HepG2 (cell line): ENCODE data around the gene PMVK. TPM values are rescaled to one million over a fixed set of nuclear protein-coding genes. Genes with fewer than 3 reads are reported as not detected.

Experiments used
- BCLAF1 ChIP-seq: fragments of 450-650 bp; IDR thresholded peaks from 2 replicates; pipeline ENCODE4 v1.6.1; 2017; ENCODE audit warnings: mild to moderate bottlenecking
- CHD4 ChIP-seq: fragments of 200-600 bp; sonication (generic); IDR thresholded peaks from 2 replicates; pipeline ENCODE4 v1.7.0; 2017; ENCODE audit warnings: mild to moderate bottlenecking, low read length, borderline replicate concordance
- IKZF1 ChIP-seq: fragments of 450-650 bp; IDR thresholded peaks from 2 replicates; pipeline ENCODE4 v1.7.1; 2016
- ISX ChIP-seq: sonication (generic); formaldehyde crosslinking; conservative IDR thresholded peaks from 2 replicates; pipeline ENCODE4 v1.5.0; 2020; ENCODE audit warnings: missing genetic modification reagents
- PRDM4 ChIP-seq: sonication (generic); formaldehyde crosslinking; IDR thresholded peaks from 2 replicates; pipeline ENCODE4 v1.9.0; 2021; ENCODE audit warnings: missing genetic modification reagents, borderline replicate concordance
- ZNF10 ChIP-seq: sonication (generic); formaldehyde crosslinking; IDR thresholded peaks from 2 replicates; pipeline ENCODE4 v1.4.0; 2020; ENCODE audit warnings: mild to moderate bottlenecking, low read depth, missing genetic modification reagents, borderline replicate concordance
- ZNF136 ChIP-seq: sonication (generic); formaldehyde crosslinking; IDR thresholded peaks from 2 replicates; pipeline ENCODE4 v1.8.1; 2022; ENCODE audit warnings: low read depth, mild to moderate bottlenecking, moderate library complexity, missing genetic modification reagents
- ZNF280B ChIP-seq: sonication (generic); formaldehyde crosslinking; IDR thresholded peaks from 2 replicates; pipeline ENCODE4 v1.5.0; 2020; ENCODE audit warnings: missing genetic modification reagents, mild to moderate bottlenecking, borderline replicate concordance
- ZNF367 ChIP-seq: sonication (generic); formaldehyde crosslinking; IDR thresholded peaks from 2 replicates; pipeline ENCODE4 v1.4.0; 2020; ENCODE audit warnings: missing genetic modification reagents, borderline replicate concordance
- ZNF766 ChIP-seq: sonication (generic); formaldehyde crosslinking; IDR thresholded peaks from 2 replicates; pipeline ENCODE4 v1.5.0; 2020; ENCODE audit warnings: missing genetic modification reagents, borderline replicate concordance
- ZNF792 ChIP-seq: IDR thresholded peaks from 2 replicates; pipeline ENCODE4 v1.6.1; 2016
- polyA plus RNA-seq, 8 experiments: library from polyadenylated mRNA; depleted of rRNA in 3 of 8; stranded (reverse) in 7 of 8; unstranded in 1 of 8; fragments of >200 nt; fragmentation: Illumina TruSeq in 4 of 8; extraction: Trizol in 4 of 8; gene quantifications; 2 replicates each; pipeline versions ENCODE4 v1.2.1 to v1.2.3, GENCODE V29; 2011 to 2016; ENCODE audit warnings: low read depth in 4 of 8, missing spikeins in 1 of 8, mixed read lengths in 1 of 8; ENCODE audit not compliant: insufficient read depth in 1 of 8
- total RNA-seq, 5 experiments: library from RNA; depleted of rRNA; stranded (reverse); fragments of >200 nt; fragmentation: Illumina TruSeq; extraction: Trizol; gene quantifications; 2 replicates each; pipeline ENCODE4 v1.2.3, GENCODE V29; 2016; ENCODE audit warnings: low read depth in 1 of 5
- TF ChIP-seq, protein P1 (sequence below): sonication (generic); formaldehyde crosslinking; IDR thresholded peaks from 2 replicates; pipeline ENCODE4 v1.4.0; 2020; ENCODE audit warnings: missing genetic modification reagents
- TF ChIP-seq, protein P2 (sequence below), 2 experiments: sonication (generic) in 1 of 2; formaldehyde crosslinking in 1 of 2; IDR thresholded peaks; 2 replicates each; pipeline versions ENCODE4 v1.4.0 to v1.6.1; 2016 to 2020; ENCODE audit warnings: borderline replicate concordance in 1 of 2, low read depth in 1 of 2, mild to moderate bottlenecking in 1 of 2, missing genetic modification reagents in 1 of 2

Gene PMVK
- total and polyA plus RNA-seq, 2 of the 13 experiments (the other 11 are each of a cell fraction or from before 2014, with no cell fraction given) = 3.9 to 12.6 TPM

- TF ChIP-seq PRDM4 (CRISPR knock-in tag) (no peak), CHD4 (peak; percentile 44; the same call in 1 of the 2 replicates), ZNF766 (0 out of 2 replicates have a peak, but pooled peaks have one; percentile 14), ZNF367 (CRISPR knock-in tag) (no peak), ZNF10 (CRISPR knock-in tag) (no peak), ZNF792 (CRISPR knock-in tag) (0 out of 2 replicates have a peak, but pooled peaks have one; percentile 51), IKZF1 (no peak), ISX (CRISPR knock-in tag) (no peak), ZNF280B (CRISPR knock-in tag) (0 out of 2 replicates have a peak, but pooled peaks have one; percentile 2), BCLAF1 (no peak), ZNF136 (CRISPR knock-in tag) (no peak)
- TF ChIP-seq, protein P1, sequence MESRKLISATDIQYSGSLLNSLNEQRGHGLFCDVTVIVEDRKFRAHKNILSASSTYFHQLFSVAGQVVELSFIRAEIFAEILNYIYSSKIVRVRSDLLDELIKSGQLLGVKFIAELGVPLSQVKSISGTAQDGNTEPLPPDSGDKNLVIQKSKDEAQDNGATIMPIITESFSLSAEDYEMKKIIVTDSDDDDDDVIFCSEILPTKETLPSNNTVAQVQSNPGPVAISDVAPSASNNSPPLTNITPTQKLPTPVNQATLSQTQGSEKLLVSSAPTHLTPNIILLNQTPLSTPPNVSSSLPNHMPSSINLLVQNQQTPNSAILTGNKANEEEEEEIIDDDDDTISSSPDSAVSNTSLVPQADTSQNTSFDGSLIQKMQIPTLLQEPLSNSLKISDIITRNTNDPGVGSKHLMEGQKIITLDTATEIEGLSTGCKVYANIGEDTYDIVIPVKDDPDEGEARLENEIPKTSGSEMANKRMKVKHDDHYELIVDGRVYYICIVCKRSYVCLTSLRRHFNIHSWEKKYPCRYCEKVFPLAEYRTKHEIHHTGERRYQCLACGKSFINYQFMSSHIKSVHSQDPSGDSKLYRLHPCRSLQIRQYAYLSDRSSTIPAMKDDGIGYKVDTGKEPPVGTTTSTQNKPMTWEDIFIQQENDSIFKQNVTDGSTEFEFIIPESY (CRISPR knock-in tag) = peak; percentile 3; the same call in 1 of the 2 replicates
- TF ChIP-seq, protein P2, sequence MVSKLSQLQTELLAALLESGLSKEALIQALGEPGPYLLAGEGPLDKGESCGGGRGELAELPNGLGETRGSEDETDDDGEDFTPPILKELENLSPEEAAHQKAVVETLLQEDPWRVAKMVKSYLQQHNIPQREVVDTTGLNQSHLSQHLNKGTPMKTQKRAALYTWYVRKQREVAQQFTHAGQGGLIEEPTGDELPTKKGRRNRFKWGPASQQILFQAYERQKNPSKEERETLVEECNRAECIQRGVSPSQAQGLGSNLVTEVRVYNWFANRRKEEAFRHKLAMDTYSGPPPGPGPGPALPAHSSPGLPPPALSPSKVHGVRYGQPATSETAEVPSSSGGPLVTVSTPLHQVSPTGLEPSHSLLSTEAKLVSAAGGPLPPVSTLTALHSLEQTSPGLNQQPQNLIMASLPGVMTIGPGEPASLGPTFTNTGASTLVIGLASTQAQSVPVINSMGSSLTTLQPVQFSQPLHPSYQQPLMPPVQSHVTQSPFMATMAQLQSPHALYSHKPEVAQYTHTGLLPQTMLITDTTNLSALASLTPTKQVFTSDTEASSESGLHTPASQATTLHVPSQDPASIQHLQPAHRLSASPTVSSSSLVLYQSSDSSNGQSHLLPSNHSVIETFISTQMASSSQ (IDR thresholded peaks at IDR 0.05; ENCODE audit: low read depth) = no peak
- TF ChIP-seq, protein P2 (CRISPR knock-in tag; IDR thresholded peaks at IDR 0.05; ENCODE audit: borderline replicate concordance) = no peak
Observed at GRCh38 chr1:154974808-154975408, 38.4 kb upstream of the PMVK start (continued).
